ENCODE results near the gene ACSF3.
A peak's percentile ranks its signal among the peaks of the same experiment; 100 is the strongest.

The ACSF3 gene

GRCh38 chr16:89187032-89187769 lies 93.5 kb downstream of the ACSF3 start (continued):
- TF ChIP-seq ZNF518A (tag by site-specific recombination; conservative IDR thresholded peaks at IDR 0.05; ENCODE audit: low read depth) (no peak), PATZ1 (tag by site-specific recombination; IDR thresholded peaks at IDR 0.05) (0 out of 2 replicates have a peak, but pooled peaks have one; percentile 23), ZNF624 (tag by site-specific recombination; IDR thresholded peaks at IDR 0.05) (no peak), ZNF558 (tag by site-specific recombination; IDR thresholded peaks at IDR 0.05) (no peak), ZNF629 (tag by site-specific recombination; IDR thresholded peaks at IDR 0.05) (peak; percentile 30; the same call in 1 of the 2 replicates), BCL6B (tag by site-specific recombination; IDR thresholded peaks at IDR 0.05) (no peak), ZNF426 (tag by site-specific recombination; IDR thresholded peaks at IDR 0.05) (no peak), ZNF266 (tag by site-specific recombination; IDR thresholded peaks at IDR 0.05; ENCODE audit: low read depth) (no peak), ZNF585B (tag by site-specific recombination; IDR thresholded peaks at IDR 0.05) (no peak), ZNF16 (tag by site-specific recombination; IDR thresholded peaks at IDR 0.05; ENCODE audit: low read depth) (no peak), ZNF354C (tag by site-specific recombination; IDR thresholded peaks at IDR 0.05; ENCODE audit: borderline replicate concordance, low read depth) (no peak), ZNF433 (tag by site-specific recombination; IDR thresholded peaks at IDR 0.05; ENCODE audit: low read depth) (no peak), ZBTB20 (tag by site-specific recombination; IDR thresholded peaks at IDR 0.05) (peak; percentile 95), ZNF561 (tag by site-specific recombination; IDR thresholded peaks at IDR 0.05; ENCODE audit: borderline replicate concordance) (no peak), ZNF658 (tag by site-specific recombination; IDR thresholded peaks at IDR 0.05) (no peak), ZNF274 (IDR thresholded peaks at IDR 0.05; ENCODE audit: low read length) (no peak), ZNF274 (tag by site-specific recombination; IDR thresholded peaks at IDR 0.05; ENCODE audit: borderline replicate concordance) (no peak), ZNF639 (tag by site-specific recombination; IDR thresholded peaks at IDR 0.05) (no peak), PRDM6 (tag by site-specific recombination; IDR thresholded peaks at IDR 0.05) (no peak), ZNF621 (tag by site-specific recombination; IDR thresholded peaks at IDR 0.05) (no peak), OSR2 (tag by site-specific recombination; IDR thresholded peaks at IDR 0.05) (no peak), ZFP41 (tag by site-specific recombination; IDR thresholded peaks at IDR 0.05; ENCODE audit: borderline replicate concordance) (no peak), ZXDB (tag by site-specific recombination; IDR thresholded peaks at IDR 0.05) (no peak), ZNF248 (tag by site-specific recombination; IDR thresholded peaks at IDR 0.05) (no peak), ZNF391 (tag by site-specific recombination; IDR thresholded peaks at IDR 0.05; ENCODE audit: borderline replicate concordance, low read depth) (no peak), PRDM4 (tag by site-specific recombination; IDR thresholded peaks at IDR 0.05) (no peak)
